Amniotic stem cell (primary cell): ENCODE data around the gene MT3.
A peak's percentile ranks its signal among the peaks of the same experiment; 100 is the strongest.
"Not testable (repeated sequence)": the region's sequence is repeated elsewhere in the genome, so short reads cannot be mapped to it uniquely, and the experiment has no call there.

Experiments used
- DNase-seq: peaks from one replicate; lab custom pipeline; 2025; lab: John Stamatoyannopoulos, UW

The MT3 gene

GRCh38 chr16:56580391-56581048 is 8.8 kb upstream of the MT3 start:
- no peak for DNase-seq

DNA sequence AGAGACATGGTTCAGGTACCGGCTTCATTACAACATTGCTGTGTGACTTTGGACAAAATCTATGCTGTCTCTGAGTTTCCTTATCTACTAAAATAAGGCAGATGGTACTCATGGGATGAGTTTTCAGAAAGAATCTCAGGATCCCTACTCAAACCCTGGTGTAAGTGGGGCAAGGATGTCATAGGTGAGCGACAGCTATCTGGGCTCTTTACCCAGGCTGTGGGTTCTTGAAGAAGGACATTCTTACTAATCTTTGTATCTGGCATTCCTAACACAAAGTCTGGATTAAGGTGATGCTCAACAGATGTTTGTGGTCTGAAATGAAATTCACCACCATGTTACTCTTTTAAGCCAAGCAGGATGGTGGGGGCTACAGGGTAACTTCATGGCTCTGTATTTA is 6.4 kb upstream of the MT3 start:
- not testable (repeated sequence) for DNase-seq

DNA sequence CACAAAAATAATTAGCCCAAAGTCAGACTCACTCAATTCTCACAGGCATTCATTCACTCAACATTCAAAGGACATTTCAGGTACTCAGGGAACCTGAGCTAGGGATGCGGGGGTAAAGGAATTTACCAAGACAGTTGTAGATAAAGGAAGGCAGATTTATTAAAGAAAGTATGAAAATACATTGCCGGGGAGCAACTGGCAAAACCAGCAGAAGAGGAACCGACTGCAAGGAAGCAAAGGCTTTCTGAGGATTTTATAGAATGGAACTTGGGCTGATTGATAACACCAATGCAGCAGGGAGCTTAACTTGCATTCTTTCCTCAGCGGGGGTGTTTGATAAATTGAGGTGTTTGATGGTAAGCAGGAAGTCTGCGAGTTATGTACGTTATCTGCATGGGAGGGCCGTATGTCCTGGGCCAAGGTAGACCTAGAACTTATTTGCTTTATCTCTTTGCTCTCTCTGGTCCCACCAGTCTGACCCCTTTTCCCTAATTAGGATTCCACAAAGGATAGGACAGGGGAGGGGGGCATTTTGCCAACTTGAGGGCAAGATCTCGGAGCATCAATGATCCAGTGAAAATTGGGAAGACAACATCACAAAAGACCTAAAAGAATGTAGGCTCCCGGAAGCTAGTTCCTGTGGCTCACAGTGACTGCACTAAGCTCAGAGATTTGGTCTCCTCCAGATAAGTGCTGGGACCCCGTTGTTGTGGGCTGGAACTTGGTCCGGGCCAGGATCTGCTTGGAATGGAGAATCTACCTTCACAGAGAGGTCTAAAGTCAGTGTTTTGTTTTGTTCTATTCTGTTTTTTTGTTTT is 5.8 kb upstream of the MT3 start:
- DNase-seq = no peak

GRCh38 chr16:56584276-56584675 is 5.1 kb upstream of the MT3 start:
- DNase-seq = no peak

- DNase-seq = no peak
Observed at GRCh38 chr16:56588781-56589140, 567 bp upstream of the MT3 start.

DNA sequence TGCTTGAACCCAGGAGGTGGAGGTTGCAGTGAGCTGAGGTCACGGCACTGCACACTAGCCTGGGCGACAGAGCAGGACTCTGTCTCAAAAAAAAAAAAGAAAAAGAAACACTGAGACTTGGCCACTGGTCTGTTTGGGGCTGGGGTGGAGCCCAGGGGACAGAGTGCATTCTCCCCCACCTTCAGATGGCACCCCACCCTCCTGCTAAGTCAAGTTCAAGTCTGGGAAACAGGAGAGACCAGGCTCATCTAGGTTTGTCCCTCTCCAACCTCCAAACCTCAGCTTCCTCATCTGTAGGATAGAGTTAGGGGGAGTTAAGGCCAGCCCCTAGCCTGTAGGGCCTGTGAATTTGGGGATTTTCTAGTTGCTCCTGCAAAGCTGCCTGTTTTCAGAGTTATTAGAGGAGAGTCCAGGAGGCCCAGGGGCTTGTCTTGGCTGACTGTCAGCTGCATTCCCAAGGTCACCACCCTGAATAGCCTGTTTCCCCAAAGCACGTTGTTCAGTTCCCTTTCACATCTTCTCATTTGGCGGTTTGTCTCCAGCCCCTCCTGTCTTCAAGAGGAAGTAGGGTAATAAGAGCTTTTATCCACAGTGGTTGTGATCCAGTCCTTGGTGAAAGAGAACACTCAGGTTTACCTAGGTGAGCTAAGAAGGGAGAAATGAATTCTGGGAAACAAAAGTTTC is 2.2 kb downstream of the MT3 start:
- DNase-seq = no peak

- DNase-seq = no peak
Observed at GRCh38 chr16:56593573-56594291, 4.4 kb downstream of the MT3 start.

DNA sequence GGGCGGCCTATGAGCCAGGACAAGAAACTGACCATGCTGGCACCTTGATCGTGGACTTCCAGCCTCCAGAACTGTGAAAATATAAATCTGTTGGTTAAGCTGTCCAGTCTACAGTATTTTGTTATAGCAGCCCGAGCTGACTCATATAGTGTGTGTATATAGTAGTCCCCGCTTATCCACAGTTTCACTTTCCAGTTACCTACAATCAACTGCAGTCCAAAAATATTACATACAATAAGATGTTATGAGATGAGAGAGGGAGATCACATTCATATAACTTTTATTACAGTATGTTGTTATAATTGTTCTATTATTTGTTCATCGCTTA is 4.9 kb downstream of the MT3 start:
- DNase-seq = no peak

DNA sequence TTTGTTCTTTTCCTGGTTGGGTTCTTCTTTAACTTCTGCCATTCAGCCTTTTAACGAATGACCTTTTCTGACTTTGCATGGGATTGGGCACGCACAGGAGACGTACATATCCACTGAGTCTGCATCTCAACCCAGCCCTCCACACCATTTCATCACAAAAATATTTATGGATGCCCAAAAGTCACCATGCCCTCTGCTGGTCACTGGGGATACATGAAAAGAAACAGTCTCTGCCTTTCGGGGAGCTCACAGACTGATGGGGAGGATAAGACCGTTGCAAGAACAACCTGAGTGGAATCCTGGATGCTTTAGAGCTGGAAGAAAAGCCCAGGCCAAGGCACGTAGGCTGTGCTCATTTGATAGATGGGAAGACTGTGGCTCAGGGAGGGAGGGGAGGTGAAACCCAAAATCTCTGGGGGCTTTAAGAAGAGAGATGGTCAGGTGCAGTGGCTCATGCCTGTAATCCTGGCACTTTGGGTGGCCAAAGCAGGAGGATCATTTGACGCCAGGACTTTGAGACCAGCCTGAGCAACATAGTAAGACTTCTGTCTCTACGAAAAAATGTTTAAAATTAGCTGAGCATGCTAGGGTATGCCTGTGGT is 11.2 kb downstream of the MT3 start:
- DNase-seq = peak; percentile 50

DNA sequence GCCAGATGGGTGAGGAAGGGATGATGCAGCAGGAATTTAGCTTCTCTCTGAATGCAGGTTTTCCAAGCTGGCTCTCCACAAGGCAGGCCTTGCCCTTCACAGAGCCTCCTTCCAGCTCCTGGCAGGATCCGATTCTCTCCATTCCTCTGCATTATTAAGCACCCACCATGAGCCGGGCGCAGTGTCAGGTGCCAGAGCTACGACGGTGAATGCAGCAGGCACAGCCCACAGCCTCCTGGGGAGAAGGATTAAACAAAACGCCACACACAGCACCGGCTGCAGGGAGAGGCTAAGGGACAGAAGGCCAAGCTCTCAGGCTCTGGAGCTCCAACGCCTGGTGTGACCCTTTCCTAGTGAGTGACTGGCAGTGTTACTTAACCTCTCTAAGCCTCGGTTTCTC is 12.0 kb downstream of the MT3 start:
- DNase-seq = no peak

- DNase-seq = no peak
Observed at GRCh38 chr16:56603589-56603988, 14.3 kb downstream of the MT3 start.

- DNase-seq = no peak
Observed at GRCh38 chr16:56604966-56605365, 15.6 kb downstream of the MT3 start.

GRCh38 chr16:56605475-56605874 is 16.1 kb downstream of the MT3 start:
- no peak for DNase-seq

DNA sequence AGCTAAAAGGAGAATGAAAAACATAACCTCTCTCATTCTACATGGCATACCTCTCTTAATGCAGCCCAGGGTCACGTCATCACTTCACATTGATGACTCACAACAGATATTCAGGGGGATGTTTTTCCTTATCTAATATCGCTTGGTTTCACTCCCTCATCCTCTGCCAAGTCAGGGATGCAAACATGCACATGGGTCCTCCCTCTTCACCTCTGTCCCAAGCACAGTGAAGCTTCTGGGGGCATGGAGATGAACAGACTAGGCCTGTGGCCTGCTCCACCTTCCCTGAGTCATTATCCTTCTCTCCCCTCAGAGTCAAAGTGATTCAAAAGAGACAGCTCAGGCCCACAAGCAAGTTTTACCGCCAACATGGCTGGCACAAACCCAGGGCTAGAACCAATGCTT is 16.7 kb downstream of the MT3 start:
- no peak for DNase-seq

DNA sequence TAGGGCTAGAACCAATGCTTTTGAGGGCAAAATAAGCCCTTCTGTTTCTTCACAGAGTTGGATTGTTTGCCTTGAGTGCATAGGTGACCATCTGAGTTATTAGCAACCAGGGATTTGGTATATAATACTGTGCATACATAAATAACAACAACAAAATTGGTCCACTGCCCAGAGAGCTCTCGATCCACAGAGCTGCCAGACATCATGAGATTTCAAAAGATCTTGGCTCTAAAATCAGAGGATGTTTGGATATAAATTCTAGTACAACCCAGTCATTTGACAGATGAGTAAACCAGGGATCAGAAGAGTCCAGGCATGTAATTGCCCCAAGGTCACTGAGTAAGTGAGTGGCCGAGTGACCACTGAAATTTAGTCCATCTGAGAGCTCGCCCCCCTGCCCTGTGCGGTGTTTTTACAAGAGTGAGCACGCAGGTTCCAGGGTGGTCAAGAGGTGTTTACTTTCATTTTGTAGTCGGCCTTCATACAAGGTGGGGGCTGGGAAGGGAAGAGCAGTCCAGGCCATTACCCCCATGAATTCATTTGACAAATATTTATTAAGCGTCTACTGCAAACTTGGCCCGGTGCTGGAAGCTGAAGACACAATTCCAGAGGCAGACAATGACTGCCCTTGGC is 17.3 kb downstream of the MT3 start:
- no peak for DNase-seq

DNA sequence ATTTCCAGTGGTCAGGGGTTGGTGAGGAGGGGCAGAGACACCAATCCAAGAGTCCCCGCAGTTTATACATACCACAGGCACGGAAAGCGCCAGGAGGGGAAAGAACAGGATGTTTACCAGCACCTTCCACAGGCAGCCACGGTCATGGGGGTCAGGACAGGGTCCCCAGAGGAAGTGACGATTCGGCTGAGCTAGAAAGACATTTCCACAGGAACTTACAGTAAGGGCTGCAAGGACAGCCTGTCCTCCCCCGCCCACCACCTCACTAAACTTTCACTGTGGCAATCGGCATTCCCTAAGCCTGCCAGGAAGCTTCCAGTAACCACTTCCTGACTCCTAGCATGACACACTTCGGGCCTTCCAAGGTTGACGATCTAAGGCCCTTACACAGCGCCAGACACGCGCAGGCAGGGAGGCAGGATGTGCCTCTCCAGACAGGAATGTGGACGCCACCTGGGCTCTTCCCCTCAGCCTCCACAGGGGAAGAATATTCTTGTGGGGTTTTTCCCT is 17.8 kb downstream of the MT3 start:
- peak; percentile 86 for DNase-seq

DNA sequence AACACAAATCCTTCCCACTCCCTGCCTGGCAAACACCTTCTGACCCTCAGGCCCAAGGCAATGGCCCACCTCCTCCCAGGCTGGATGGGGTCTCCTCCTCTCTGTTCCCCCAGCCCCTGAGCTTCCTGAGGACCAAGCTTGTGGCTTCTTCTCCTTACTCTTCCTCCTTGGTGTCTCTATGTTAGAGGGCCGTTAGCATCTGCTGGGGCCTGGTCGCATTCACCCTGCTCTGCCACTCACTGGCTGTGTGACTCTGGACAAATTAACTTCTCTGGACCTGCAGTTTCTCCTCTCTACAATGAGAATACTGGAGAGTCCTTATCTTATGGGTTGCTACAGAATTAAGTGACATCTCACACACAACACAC is 18.3 kb downstream of the MT3 start:
- no peak for DNase-seq

DNA sequence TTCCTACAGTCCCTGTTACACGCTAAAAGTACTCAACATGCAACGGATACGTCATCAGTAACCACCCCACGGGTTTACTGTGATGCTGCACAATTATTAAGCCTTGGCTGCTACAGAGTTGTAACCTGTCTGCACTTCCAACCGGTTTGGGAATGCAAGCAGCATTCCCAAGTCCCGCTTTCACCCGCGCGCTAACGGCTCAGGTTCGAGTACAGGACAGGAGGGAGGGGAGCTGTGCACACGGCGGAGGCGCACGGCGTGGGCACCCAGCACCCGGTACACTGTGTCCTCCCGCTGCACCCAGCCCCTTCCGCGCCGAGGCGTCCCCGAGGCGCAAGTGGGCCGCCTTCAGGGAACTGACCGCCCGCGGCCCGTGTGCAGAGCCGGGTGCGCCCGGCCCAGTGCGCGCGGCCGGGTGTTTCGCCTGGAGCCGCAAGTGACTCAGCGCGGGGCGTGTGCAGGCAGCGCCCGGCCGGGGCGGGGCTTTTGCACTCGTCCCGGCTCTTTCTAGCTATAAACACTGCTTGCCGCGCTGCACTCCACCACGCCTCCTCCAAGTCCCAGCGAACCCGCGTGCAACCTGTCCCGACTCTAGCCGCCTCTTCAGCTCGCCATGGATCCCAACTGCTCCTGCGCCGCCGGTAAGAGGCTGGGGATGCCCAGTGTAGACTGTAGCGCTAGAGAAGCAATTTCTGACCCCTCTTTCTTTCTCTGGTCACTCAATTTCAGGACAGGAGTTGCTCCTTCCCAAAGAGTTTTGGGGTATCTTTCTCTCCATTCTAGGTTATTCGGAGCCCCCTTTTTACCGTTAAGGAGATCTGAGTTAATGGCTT is 18.9 kb downstream of the MT3 start, which contains the start of gene MT2A:
Gene MT2A, plus strand, starts transcription at position 542 of the 833 bp plus-strand sequence. Its CDS starts 72 bp downstream, at position 614.
- peak; percentile 90 for DNase-seq

- no peak for DNase-seq
Observed at GRCh38 chr16:56608876-56609462, 19.6 kb downstream of the MT3 start.

DNA sequence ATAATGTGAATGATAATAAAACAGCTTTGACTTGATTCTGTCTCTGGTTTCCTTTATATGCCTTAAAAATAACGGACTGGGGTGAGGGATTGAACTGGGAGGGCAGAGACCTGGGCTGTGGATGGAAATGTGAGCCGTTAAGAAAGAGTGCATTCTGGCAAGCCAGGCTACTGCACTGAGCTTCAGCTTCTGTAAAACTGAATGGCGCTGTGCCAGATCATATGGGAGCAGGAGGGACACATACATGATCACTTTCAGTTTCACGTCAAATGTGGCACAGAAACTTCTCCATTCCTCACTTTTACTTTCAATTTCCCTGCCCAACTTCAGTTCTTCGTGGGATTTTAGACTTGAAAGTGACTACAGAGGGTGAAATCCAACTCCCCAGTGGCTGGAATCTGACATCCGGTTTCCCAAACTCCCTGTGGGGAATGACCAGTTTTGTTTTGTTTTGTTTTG is 20.2 kb downstream of the MT3 start:
- DNase-seq = peak; percentile 47
